SU-DHL-6 (cell line): ENCODE data around the gene HIKESHI.

ENCODE experiments used
- H2AFZ ChIP-seq: fragments of 200-600 bp; sonication (generic); 2 replicates; pipeline ENCODE4 v1.6.1; 2014; ENCODE audit warnings: low read depth, mild to moderate bottlenecking, moderate library complexity, mixed read lengths, antibody characterized with exemption, low read length; ENCODE audit not compliant: severe bottlenecking
- H3F3A ChIP-seq: fragments of 200-600 bp; shearing (Covaris generic); 2 replicates; pipeline ENCODE4 v1.6.0; 2016; ENCODE audit warnings: antibody characterized with exemption, mild to moderate bottlenecking; ENCODE audit not compliant: insufficient read depth
- H3K27ac ChIP-seq: fragments of 200-600 bp; sonication (generic); 2 replicates; pipeline ENCODE4 v1.5.1; 2016; ENCODE audit warnings: low read depth, mild to moderate bottlenecking, low read length, moderate library complexity, mixed read lengths
- H3K27me3 ChIP-seq: fragments of 200-600 bp; sonication (generic), shearing (Covaris generic); 2 replicates; pipeline ENCODE4 v1.6.0; 2014; ENCODE audit warnings: mild to moderate bottlenecking, low read length
- H3K36me3 ChIP-seq: fragments of 200-600 bp; sonication (generic); 2 replicates; pipeline ENCODE4 v1.6.1; 2014; ENCODE audit warnings: mild to moderate bottlenecking, low read length, mixed read lengths
- H3K4me2 ChIP-seq: fragments of 300-600, 200-600 bp; shearing (Covaris generic), sonication (generic); 2 replicates; pipeline ENCODE4 v1.6.0; 2014; ENCODE audit warnings: low read length, low read depth, mild to moderate bottlenecking; ENCODE audit not compliant: poor library complexity, severe bottlenecking
- H3K4me3 ChIP-seq: fragments of 200-600 bp; sonication (generic); 2 replicates; pipeline ENCODE4 v1.5.1; 2014; ENCODE audit warnings: antibody characterized with exemption, low read length, mild to moderate bottlenecking, mixed read lengths; ENCODE audit not compliant: insufficient read depth, poor library complexity, severe bottlenecking
- H3K79me2 ChIP-seq: fragments of 200-600 bp; sonication (generic); 2 replicates; pipeline ENCODE4 v1.6.1; 2014; ENCODE audit warnings: mild to moderate bottlenecking, low read length, moderate library complexity; ENCODE audit not compliant: insufficient read depth
- H3K9ac ChIP-seq: fragments of 200-600 bp; sonication (generic); 2 replicates; pipeline ENCODE4 v1.7.0; 2014; ENCODE audit warnings: mild to moderate bottlenecking, low read length
- H3K9me2 ChIP-seq: fragments of 200-600 bp; sonication (generic); replicated peaks from 2 replicates; pipeline ENCODE4 v1.6.1; 2014; ENCODE audit warnings: low read length; ENCODE audit not compliant: insufficient read depth
- H3K9me3 ChIP-seq: fragments of 200-600 bp; sonication (generic); 2 replicates; pipeline ENCODE4 v1.6.1; 2014; ENCODE audit warnings: low read length, mixed read lengths; ENCODE audit not compliant: insufficient read depth
- H4K20me1 ChIP-seq: fragments of 200-600 bp; sonication (generic); 2 replicates; pipeline ENCODE4 v1.6.1; 2014; ENCODE audit warnings: low read depth, mild to moderate bottlenecking, antibody characterized with exemption, low read length, moderate library complexity, mixed read lengths
- EZH2phosphoT487 ChIP-seq: fragments of 200-600 bp; sonication (generic), shearing (Covaris generic); conservative IDR thresholded peaks from 2 replicates; pipeline ENCODE4 v1.6.1; 2018; ENCODE audit warnings: mild to moderate bottlenecking, antibody characterized with exemption, low read length, moderate library complexity, mixed read lengths
- TF ChIP-seq, protein P1 (sequence below): fragments of 200-600 bp; sonication (generic); IDR thresholded peaks from one replicate; pipeline ENCODE4 v1.5.1; 2017; ENCODE audit warnings: antibody characterized with exemption, mild to moderate bottlenecking, low read length, moderate library complexity; ENCODE audit not compliant: insufficient read depth, poor library complexity, severe bottlenecking

Gene HIKESHI

DNA sequence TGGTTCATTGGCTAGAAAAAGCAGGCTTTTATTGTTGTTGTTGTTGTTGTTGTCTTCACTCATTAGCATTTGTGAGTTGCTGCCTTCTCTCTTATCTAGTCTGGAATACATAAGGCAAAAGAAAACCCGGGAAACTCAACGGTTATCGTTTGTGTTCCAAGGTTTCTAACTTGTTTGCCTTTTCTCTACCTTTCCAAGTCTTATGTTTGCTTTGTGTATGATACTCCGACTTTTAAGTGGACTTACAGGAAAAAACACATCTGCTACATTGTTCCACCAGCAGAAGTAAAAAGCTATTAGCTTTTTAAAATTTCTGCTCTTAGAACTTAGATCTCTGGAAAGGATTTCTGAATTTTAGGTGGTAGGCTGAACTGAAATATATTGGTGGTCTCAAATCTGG is 27.0 kb upstream of the HIKESHI start:
- Histone ChIP-seq H3K79me2 (peaks cover 59% of the 10 kb centered on the region), H3K27ac (no peak overlapping the region), H3K9me3 (no peaks in the 10 kb centered on the region), H2AFZ (no peak overlapping the region), H3K27me3 (no peaks in the 10 kb centered on the region), H4K20me1 (0 out of 2 replicates have a peak, but pooled peaks cover 4% of the 10 kb centered on the region), H3F3A (peaks cover 7% of the 10 kb centered on the region; the same call in 1 of the 2 replicates), H3K9me2 (no peaks in the 10 kb centered on the region), H3K36me3 (peaks cover 57% of the 10 kb centered on the region), H3K4me2 (no peak overlapping the region), H3K9ac (no peak overlapping the region), H3K4me3 (no peak overlapping the region)
- TF ChIP-seq, protein P1, sequence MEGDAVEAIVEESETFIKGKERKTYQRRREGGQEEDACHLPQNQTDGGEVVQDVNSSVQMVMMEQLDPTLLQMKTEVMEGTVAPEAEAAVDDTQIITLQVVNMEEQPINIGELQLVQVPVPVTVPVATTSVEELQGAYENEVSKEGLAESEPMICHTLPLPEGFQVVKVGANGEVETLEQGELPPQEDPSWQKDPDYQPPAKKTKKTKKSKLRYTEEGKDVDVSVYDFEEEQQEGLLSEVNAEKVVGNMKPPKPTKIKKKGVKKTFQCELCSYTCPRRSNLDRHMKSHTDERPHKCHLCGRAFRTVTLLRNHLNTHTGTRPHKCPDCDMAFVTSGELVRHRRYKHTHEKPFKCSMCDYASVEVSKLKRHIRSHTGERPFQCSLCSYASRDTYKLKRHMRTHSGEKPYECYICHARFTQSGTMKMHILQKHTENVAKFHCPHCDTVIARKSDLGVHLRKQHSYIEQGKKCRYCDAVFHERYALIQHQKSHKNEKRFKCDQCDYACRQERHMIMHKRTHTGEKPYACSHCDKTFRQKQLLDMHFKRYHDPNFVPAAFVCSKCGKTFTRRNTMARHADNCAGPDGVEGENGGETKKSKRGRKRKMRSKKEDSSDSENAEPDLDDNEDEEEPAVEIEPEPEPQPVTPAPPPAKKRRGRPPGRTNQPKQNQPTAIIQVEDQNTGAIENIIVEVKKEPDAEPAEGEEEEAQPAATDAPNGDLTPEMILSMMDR: no peak
- no peak for TF ChIP-seq EZH2phosphoT487

DNA sequence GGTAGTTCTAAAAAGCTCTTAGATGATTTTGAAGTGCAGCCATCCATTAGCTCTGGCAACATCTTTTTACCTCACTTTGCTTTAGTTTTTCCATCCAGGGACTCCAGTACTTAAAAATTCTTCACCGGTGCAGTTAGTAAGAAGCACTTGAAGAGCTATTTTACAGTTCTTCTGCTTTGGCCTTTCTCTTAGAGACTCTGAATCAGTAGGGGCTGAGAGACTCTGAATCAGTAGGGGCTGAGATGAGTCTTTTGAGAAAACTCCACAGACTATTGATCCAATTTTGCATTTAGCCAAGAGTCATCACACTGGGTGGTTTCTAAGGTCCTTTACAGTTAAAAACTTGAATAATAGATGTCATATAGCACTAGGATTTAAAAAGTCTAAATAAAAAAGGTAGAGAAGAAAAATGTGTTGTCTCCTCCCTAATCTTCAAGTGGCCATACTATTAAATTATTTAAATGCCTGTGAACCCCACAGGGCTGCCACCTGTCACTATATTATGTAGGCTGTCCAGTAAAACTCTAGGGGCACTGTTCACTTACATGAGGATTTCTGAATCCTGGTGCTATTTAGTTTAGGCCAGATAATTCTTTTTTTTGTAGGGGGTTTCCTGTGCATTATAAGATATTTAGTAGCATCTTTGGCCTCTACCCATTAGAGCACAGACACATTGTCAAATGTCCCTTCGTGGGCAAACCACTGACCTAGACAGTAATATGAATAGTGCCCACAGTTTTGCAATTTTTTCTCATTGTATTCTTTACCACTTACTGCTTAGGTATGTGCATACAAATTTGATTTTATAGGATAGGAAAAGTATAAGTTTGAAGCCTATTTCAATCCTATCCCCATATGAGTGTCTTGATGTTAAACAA is 26.3 kb upstream of the HIKESHI start:
- no peak for TF ChIP-seq EZH2phosphoT487
- TF ChIP-seq, protein P1: no peak
- Histone ChIP-seq H3K27me3 (no peaks in the 10 kb centered on the region), H3K36me3 (peaks cover 51% of the 10 kb centered on the region), H3K27ac (no peak overlapping the region), H3K4me3 (no peak overlapping the region), H3K4me2 (no peak overlapping the region), H4K20me1 (0 out of 2 replicates have a peak, but pooled peaks cover 4% of the 10 kb centered on the region), H2AFZ (no peak overlapping the region), H3K79me2 (peaks cover 52% of the 10 kb centered on the region), H3K9ac (no peak overlapping the region), H3K9me2 (no peaks in the 10 kb centered on the region), H3K9me3 (no peaks in the 10 kb centered on the region), H3F3A (peaks cover 7% of the 10 kb centered on the region; the same call in 1 of the 2 replicates)

DNA sequence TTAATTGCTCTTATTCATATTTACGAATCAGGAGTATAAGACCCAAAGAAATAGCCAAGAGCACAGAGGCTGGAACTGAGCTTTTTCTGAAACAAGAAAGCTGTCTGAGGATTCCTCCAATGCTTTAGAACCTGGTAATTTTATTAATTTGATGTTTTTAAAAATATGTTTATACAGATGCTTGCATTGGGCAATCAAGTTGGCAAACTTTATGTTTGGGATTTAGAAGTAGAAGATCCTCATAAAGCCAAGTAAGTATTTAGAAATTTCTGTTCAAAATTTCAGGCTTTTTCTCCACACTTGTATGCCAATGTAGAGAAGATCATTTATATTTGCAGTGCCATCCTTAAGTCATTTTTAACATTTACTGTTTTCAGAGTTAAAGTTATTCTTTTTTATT is 24.3 kb upstream of the HIKESHI start:
- H3K27ac ChIP-seq: no peak overlapping the region

More for the DNA sequence above, 24.3 kb upstream of the HIKESHI start:
- Histone ChIP-seq H3K4me3 (no peak overlapping the region), H3K36me3 (peaks cover 39% of the 10 kb centered on the region), H2AFZ (no peak overlapping the region), H3K27me3 (no peaks in the 10 kb centered on the region), H3K9ac (no peak overlapping the region), H3F3A (peaks cover 14% of the 10 kb centered on the region), H3K79me2 (peaks cover 36% of the 10 kb centered on the region), H3K9me3 (no peaks in the 10 kb centered on the region), H3K9me2 (no peaks in the 10 kb centered on the region), H4K20me1 (0 out of 2 replicates have a peak, but pooled peaks cover 4% of the 10 kb centered on the region), H3K4me2 (no peak overlapping the region)
- no peak for TF ChIP-seq EZH2phosphoT487
- TF ChIP-seq, protein P1: no peak
